ENCODE results near the gene MSANTD4. TPM values are rescaled to one million over a fixed set of nuclear protein-coding genes. Genes with fewer than 3 reads are reported as not detected.
"Not testable (repeated sequence)": the region's sequence is repeated elsewhere in the genome, so short reads cannot be mapped to it uniquely, and the experiment has no call there.

The MSANTD4 gene
- total RNA-seq: 10 to 100 TPM; 11.5 to 12.0 TPM

DNA sequence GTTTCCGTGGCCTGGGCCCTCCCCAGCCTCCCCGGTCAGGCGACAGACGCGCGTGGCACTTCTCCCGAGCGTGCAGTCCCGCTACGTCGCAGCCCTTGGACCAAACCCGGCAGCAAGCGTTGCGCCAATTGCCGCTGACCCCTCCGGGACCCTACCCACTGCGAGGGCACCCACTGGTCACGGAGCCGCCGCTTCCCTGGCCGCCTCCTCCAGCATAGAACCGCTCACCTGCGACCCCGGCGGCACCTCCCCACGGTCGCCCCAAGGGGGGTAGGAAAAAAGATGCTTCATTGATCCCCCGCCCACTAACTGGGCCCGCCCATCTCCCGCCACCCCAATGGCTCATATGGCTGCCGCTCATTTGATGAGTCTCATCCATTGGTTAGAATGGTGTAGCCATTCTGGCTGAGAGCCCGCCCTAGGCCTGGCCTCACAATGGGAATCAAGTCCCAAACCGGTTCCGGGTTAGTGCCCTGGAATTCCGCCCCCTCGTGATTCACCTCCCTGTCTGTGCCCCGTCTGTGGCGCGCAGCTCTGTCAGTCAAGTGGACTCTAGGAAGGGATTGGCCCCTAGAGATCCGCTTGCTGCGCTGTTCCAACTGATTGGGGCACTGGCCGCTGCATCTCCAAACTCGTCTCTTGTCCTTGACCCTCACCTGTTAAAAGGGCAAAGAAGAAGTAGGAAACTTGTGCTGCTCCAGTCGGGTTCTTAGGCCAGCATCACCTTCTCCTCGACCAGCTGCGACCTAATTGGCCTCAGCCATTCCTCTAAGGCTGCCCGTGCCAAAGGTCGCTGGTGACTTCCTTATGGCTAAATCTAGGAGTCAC is at the start of gene MSANTD4:
Gene MSANTD4 (minus strand): TSS at position 274 of the 828 bp plus-strand sequence. CDS start 11,323 bp downstream, outside the sequence.
- intact Hi-C loops (cut with micrococcal nuclease): loop anchor here (1.0 to 5.0 kb wide), 7 partner anchors 41 to 1435 kb away; partner anchors contain the start of genes AASDHPPT, CWF19L2 and KBTBD3
- H3K27ac Mint-ChIP-seq: peak within 1 kb of the TSS; percentile 85
- H3K4me3 Mint-ChIP-seq: peak within 1 kb of the TSS; percentile 93
- CTCF ChIA-PET: no interaction called here
- H3K4me1 Mint-ChIP-seq (ENCODE audit: low read depth): peaks cover 40% of the 10 kb centered on the region
- peaks cover 8% of the 10 kb centered on the region for H3K36me3 Mint-ChIP-seq (ENCODE audit: low read depth)
- peaks cover 3% of the 10 kb centered on the region for H3K27me3 Mint-ChIP-seq (ENCODE audit: low read depth)
- peak; percentile 99 for DNase-seq
- H3K9me3 Mint-ChIP-seq: peaks cover 3% of the 10 kb centered on the region

DNA sequence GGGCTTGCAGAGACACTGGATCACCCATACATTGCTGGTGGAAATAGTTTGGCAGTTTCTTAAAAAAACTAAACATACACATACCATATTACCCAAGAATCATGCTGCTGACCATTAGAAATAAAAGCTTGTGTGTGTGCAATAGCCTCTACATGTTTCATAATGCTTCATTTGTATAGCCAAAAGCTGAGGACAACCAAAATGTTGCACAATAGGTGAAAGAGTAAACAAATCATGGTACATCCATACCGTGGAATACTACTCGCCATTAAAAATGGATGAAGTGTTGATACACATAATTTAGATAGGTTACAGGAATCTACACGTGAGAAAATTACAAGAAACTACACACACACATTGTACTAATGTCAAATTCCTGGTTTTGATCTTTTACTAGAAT is 48.6 kb upstream of the MSANTD4 start:
- Mint-ChIP-seq H3K4me3 (no peak overlapping the region), H3K27me3 (ENCODE audit: low read depth) (no peaks in the 10 kb centered on the region), H3K27ac (no peak overlapping the region), H3K4me1 (ENCODE audit: low read depth) (peaks cover 13% of the 10 kb centered on the region), H3K9me3 (no peaks in the 10 kb centered on the region), H3K36me3 (ENCODE audit: low read depth) (peaks cover 9% of the 10 kb centered on the region)
- intact Hi-C loops (cut with micrococcal nuclease): loop anchor here (10.0 kb wide), 2 partner anchors 1026 to 1366 kb away; partner anchors contain the start of gene CARD16
- CTCF ChIA-PET: no interaction called here
- no peak for DNase-seq

DNA sequence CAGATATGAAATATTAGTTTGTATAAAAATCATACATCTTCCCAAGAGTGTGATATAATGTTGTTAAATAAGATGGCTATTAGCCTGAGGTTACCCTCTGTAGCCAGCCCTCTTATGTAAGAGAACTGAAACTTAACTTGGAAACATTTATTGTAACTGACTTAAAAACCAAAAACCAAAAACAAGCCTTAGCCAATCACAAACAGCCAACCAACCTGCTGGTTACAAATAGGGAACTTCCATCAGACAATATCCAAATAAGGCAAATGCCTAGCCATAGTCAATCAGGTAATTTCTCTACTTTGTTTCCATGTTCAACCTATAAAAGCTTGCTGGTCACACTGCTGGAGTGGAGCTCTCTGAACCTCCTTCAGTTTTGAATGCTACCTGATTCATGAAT is 41.0 kb upstream of the MSANTD4 start:
- no peak overlapping the region for H3K27ac Mint-ChIP-seq
- no peak for DNase-seq
- no peaks in the 10 kb centered on the region for H3K27me3 Mint-ChIP-seq (ENCODE audit: low read depth)
- H3K4me1 Mint-ChIP-seq (ENCODE audit: low read depth): peaks cover 12% of the 10 kb centered on the region
- intact Hi-C loops (cut with micrococcal nuclease): loop anchor here (1.0 to 2.0 kb wide), 3 partner anchors 14 to 41 kb away; partner anchors contain the start of genes AASDHPPT, KBTBD3 and MSANTD4
- no peaks in the 10 kb centered on the region for H3K9me3 Mint-ChIP-seq
- CTCF ChIA-PET: interaction anchor here (0.6 kb wide), 1 partner anchor 24 kb away, joined by 3 read pairs; no protein-coding TSS in a partner anchor
- peaks cover 14% of the 10 kb centered on the region for H3K36me3 Mint-ChIP-seq (ENCODE audit: low read depth)
- H3K4me3 Mint-ChIP-seq: no peak overlapping the region

DNA sequence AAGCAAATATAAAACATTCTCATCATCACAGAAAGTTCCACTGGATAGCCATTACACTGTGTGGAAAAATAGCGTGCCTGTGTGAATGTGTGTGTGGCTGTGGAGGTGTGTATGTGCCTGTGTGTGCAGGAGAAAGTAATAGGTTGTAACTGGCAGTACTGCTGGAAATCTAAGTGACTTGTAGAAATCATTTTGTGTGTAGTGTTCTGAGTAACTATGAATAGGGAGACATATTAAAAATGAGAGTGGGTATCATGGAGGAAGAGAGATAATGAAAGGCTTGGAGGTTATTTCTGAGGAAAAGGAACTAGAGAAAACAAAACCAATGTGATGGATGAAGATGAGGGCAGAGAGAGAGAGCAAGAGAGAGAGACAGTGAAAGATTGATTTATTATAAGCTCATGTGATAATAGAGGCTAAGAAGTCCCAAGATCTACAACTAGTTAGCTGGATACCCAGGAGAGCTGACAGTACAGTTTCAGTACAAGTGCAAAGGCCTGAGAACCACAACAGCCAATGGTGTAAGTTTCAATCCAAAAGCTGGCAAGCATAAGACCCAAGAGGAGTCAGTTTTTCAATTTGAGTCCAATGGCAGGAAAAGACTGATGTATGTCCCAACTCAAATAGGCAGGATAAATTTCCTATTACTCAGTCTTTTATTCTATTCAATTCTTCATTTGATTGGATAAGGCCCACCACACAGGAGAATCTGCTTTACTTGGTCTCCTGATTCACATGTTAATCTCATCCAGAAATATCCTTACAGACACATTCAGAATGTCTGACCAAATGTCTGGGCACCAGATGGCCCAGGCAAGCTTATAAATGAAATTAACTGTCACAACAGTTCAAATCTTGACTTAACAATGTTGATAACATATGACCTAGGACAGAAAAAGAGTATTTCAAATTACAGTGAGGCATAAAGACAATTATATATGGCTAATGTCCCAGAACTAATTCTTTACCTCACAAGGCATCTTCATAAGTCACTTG is 40.2 kb upstream of the MSANTD4 start:
- H3K9me3 Mint-ChIP-seq: no peaks in the 10 kb centered on the region
- no peak overlapping the region for H3K4me3 Mint-ChIP-seq
- H3K27me3 Mint-ChIP-seq (ENCODE audit: low read depth): no peaks in the 10 kb centered on the region
- CTCF ChIA-PET: interaction anchor here (1.3 kb wide), 1 partner anchor 25 kb away, joined by 5 read pairs; no protein-coding TSS in a partner anchor
- intact Hi-C loops (cut with micrococcal nuclease): loop anchor here (2.0 kb wide), 1 partner anchor 29 kb away; no protein-coding TSS in a partner anchor
- peaks cover 18% of the 10 kb centered on the region for H3K36me3 Mint-ChIP-seq (ENCODE audit: low read depth)
- peak; percentile 6 for DNase-seq
- H3K27ac Mint-ChIP-seq: peak overlapping the region; percentile 1
- H3K4me1 Mint-ChIP-seq (ENCODE audit: low read depth): peaks cover 12% of the 10 kb centered on the region

DNA sequence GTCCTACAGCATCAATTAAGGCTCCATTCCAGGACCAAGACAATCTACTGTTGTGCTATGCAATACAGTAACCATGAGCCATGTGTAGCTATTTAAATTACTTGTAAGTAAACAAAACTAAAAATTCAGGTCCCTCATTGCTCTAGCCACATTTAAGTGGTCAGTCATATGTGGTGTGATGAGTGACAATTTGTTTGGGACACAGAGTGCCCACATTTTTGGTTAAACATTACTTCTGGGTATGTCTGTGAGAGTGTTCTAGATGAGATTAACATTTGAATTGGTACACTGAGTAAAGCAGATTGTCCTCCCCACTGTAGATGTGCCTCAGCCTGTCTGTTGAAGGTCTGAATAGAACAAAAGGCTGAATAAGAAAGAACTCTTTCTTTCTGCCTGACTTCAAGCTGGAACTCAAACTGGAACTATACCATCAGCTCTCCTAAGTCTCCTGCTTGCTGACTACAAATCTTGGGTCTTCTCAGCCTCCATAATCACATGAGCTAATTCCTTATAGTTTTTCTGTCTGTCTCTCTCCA is 39.3 kb upstream of the MSANTD4 start:
- DNase-seq: no peak
- Mint-ChIP-seq H3K4me3 (no peak overlapping the region), H3K9me3 (no peaks in the 10 kb centered on the region), H3K36me3 (ENCODE audit: low read depth) (peaks cover 17% of the 10 kb centered on the region), H3K27ac (no peak overlapping the region), H3K27me3 (ENCODE audit: low read depth) (no peaks in the 10 kb centered on the region), H3K4me1 (ENCODE audit: low read depth) (peaks cover 12% of the 10 kb centered on the region)
- CTCF ChIA-PET: interaction anchor here (1.3 kb wide), 1 partner anchor 26 kb away, joined by 5 read pairs; no protein-coding TSS in a partner anchor
- intact Hi-C loops (cut with micrococcal nuclease): no loop called here

DNA sequence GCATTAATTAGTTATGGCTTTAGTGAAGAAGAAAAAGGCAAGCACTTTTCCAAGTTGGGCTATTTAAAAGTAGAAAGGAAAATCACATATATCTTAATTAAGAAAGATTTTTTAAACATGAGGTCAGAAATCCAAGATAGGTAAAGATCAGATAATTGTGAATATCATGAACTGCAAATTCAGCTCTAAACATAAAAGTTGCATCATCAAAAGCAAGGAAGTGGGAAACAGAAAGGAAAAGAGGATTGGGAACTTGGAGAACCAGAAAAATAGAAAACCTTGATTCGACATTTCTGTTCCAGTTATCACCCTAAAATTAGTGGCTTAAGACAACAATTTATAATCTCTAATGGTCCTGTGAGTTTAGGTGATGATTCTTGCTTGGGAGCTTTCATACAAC is 37.6 kb upstream of the MSANTD4 start:
- CTCF ChIA-PET: interaction anchor here (0.6 kb wide), 1 partner anchor 1322 kb away, joined by 3 read pairs; no protein-coding TSS in a partner anchor

DNA sequence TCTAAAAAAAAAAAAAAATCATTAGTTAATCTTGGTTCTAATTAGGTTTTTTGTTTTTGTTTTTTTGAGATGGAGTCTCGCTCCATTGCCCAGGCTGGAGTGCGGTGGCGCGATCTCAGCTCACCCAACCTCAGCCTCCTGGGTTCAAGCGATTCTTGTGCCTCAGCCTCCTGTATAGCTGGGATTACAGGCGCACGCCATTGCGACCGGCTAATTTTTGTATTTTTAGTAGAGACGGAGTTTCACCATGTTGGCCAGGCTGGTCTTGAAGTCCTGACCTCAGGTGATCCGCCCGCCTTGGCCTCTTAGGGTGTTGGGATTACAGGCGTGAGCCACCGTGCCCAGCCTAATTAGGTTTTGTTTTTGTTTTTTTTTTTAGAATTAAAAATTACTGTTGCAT is 36.3 kb upstream of the MSANTD4 start:
- H3K27me3 Mint-ChIP-seq (ENCODE audit: low read depth); CTCF ChIA-PET; DNase-seq; H3K9me3 Mint-ChIP-seq; H3K27ac Mint-ChIP-seq; H3K4me3 Mint-ChIP-seq; intact Hi-C loops (cut with micrococcal nuclease): not testable (repeated sequence)
- H3K36me3 Mint-ChIP-seq (ENCODE audit: low read depth): peaks cover 12% of the 10 kb centered on the region
- H3K4me1 Mint-ChIP-seq (ENCODE audit: low read depth): peaks cover 12% of the 10 kb centered on the region

More for the DNA sequence above, 37.6 kb upstream of the MSANTD4 start:
- Mint-ChIP-seq H3K4me3 (no peak overlapping the region), H3K36me3 (ENCODE audit: low read depth) (peaks cover 14% of the 10 kb centered on the region), H3K4me1 (ENCODE audit: low read depth) (peaks cover 12% of the 10 kb centered on the region), H3K27ac (no peak overlapping the region), H3K27me3 (ENCODE audit: low read depth) (no peaks in the 10 kb centered on the region), H3K9me3 (no peaks in the 10 kb centered on the region)
- intact Hi-C loops (cut with micrococcal nuclease): no loop called here
- DNase-seq: no peak

DNA sequence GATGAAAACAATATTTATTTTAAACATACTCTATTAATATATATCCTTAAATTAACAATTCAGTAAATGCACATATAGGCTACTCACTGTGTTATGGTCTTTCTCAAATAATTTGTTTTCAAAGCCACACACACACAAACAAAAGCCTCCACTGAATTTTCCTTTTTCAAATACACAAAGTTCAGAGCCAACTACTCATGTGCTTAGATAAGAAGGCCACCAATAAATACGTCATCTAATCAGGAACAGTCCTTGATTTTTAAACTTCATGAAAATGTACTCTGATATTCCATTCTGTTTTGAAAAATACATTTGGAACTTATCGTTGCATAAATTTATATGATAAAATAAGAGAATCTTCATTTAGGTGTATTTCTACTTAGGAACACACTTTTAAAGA is 29.1 kb upstream of the MSANTD4 start:
- Mint-ChIP-seq H3K27ac (no peak overlapping the region), H3K36me3 (ENCODE audit: low read depth) (no peaks in the 10 kb centered on the region), H3K9me3 (no peaks in the 10 kb centered on the region), H3K27me3 (ENCODE audit: low read depth) (peaks cover 2% of the 10 kb centered on the region), H3K4me3 (no peak overlapping the region), H3K4me1 (ENCODE audit: low read depth) (no peaks in the 10 kb centered on the region)
- intact Hi-C loops (cut with micrococcal nuclease): no loop called here
- DNase-seq: no peak
- CTCF ChIA-PET: no interaction called here

DNA sequence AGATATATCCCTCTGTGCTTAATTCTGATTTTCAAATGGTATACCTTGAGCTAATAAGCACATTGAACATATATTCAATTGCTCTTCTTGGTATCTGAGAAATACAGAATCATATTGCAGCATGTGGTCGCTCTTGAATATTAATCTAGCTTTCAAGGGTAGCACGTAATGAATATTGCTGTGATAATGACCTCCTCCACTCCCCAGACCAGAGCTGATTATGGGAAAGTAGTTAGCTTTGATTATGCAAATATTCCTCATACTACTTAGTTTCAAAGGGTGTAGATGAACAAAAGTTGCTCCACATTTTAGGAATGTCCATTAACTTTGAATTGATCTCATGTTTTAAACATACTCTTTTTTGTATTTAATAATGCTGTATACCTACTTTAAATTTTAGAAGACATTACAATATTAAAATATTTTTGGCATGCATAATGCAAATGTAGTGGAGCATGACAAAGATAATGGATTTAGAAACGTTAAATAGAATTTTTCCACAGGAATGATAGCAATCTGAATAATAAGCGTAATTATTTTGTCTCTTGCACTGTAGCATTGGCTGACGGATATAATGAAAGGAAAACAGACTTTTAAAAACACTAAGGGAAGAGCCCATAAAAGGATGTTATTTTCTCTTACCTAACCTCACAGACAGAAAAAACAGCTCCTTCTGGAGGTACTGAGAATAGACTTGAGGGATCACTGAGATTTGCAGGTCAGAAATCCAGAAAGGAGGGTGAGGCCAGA is 27.9 kb upstream of the MSANTD4 start:
- Mint-ChIP-seq H3K27ac (no peak overlapping the region), H3K27me3 (ENCODE audit: low read depth) (peaks cover 2% of the 10 kb centered on the region), H3K4me1 (ENCODE audit: low read depth) (no peaks in the 10 kb centered on the region), H3K36me3 (ENCODE audit: low read depth) (no peaks in the 10 kb centered on the region), H3K9me3 (no peaks in the 10 kb centered on the region), H3K4me3 (no peak overlapping the region)
- DNase-seq: no peak
- intact Hi-C loops (cut with micrococcal nuclease): no loop called here
- CTCF ChIA-PET: interaction anchor here (0.6 kb wide), 2 partner anchors 11 to 1351 kb away, joined by 3 read pairs; no protein-coding TSS in a partner anchor

DNA sequence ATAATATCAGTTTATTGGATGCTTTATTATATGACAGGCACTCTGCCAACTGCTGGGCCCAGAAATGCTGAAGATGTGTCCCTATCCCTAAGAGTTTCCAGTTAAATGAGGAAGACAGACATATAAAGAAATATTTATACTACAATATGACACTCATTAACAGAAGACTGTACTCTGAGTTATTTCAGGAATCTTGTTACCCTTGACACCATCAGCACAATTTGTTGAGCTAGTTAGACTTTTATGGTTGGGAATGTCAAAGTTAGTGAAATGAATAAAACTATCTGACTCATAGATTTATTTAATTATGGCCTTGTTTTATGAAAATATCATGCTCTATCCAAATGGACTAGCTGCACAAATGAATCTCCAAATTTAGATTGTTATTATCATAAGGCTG is 25.6 kb upstream of the MSANTD4 start:
- CTCF ChIA-PET: no interaction called here
- H3K27ac Mint-ChIP-seq: no peak overlapping the region
- H3K36me3 Mint-ChIP-seq (ENCODE audit: low read depth): no peaks in the 10 kb centered on the region
- no peaks in the 10 kb centered on the region for H3K4me1 Mint-ChIP-seq (ENCODE audit: low read depth)
- H3K9me3 Mint-ChIP-seq: no peaks in the 10 kb centered on the region
- H3K4me3 Mint-ChIP-seq: no peak overlapping the region
- H3K27me3 Mint-ChIP-seq (ENCODE audit: low read depth): peaks cover 4% of the 10 kb centered on the region
- no peak for DNase-seq
- intact Hi-C loops (cut with micrococcal nuclease): no loop called here

DNA sequence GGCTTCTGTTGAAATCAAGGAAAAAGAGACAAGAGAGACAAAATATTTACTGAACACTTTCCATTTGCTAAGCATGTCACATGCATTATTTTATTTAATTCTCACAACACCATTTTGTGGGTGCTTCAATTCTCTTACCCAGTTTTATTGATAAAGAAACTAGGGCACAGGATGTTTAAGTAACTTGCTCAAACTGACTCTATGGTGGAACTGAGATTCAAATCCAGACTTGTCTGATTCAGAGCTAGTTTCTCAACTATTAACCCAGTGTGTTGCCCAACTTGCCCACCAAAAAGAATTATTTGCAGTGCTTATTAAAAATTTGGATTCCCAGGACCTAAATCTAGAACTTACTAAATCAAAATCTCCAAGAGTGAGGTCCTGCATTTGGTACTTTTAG is 21.5 kb upstream of the MSANTD4 start:
- no peak overlapping the region for H3K4me3 Mint-ChIP-seq
- no peak for DNase-seq
- H3K4me1 Mint-ChIP-seq (ENCODE audit: low read depth): no peaks in the 10 kb centered on the region
- H3K36me3 Mint-ChIP-seq (ENCODE audit: low read depth): peaks cover 1% of the 10 kb centered on the region
- CTCF ChIA-PET: no interaction called here
- H3K27me3 Mint-ChIP-seq (ENCODE audit: low read depth): peaks cover 9% of the 10 kb centered on the region
- no peak overlapping the region for H3K27ac Mint-ChIP-seq
- intact Hi-C loops (cut with micrococcal nuclease): no loop called here
- H3K9me3 Mint-ChIP-seq: no peaks in the 10 kb centered on the region
